NCI-H146 treated with DMSO at 0.1 percent for 48 hours (cell line): Measurements from ENCODE around the gene TMEM269.

Experiments
- DNase-seq: peaks from one replicate; lab custom pipeline; 2025; ENCODE audit not compliant: unreplicated experiment; lab: John Stamatoyannopoulos, UW

The TMEM269 gene

DNA sequence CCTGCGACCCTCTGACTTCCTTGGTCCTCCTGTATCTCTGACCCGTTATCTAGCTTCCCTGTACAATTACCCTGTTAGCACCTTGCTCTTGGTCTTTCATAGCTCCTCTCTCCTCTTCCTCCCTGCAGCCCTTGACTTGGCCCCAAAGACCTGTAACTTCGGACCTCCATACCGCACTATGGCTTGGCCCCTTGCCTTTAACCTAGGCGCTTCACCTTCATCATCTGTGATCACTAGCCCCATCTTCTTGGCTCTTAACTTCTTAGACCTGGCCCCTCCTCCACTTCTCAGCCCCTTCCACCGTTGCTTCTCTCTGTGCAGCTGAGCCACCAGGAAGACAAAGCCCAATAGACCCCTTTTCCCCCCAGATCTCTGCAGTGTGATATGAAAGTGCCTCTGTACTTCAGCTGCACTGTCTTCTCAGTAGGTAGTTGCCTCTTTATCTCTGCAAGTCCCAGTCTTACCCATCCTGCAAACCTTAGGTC is 62.4 kb downstream of the TMEM269 start:
- DNase-seq: peak; percentile 5

- no peak for DNase-seq
These were observed 63.1 kb downstream of the TMEM269 start for GRCh38 chr1:42847721-42848460.

- DNase-seq: no peak
These were observed 64.2 kb downstream of the TMEM269 start for GRCh38 chr1:42848823-42849537.

DNA sequence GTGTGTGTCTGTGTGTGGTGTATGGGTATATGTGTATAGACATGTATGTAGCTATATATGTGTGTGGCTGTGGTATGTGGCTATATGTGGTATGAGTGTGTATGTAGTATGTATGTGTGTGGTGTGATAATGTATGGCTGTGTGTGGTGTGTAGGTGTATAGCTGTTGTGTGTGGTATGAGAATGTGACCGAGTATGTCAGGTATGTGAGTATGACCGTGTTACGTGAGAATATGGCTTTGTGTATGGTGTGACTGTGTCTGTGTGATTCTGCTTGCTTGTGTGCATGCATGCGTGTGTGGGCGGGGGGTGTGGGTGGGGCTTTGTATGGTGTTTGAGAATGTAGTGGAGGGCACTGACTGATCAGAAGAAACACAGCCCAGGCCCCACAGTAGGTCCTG is 65.2 kb downstream of the TMEM269 start:
- no peak for DNase-seq
